ENCODE results near the gene SREBF1. TPM values are rescaled to one million over a fixed set of nuclear protein-coding genes. Genes with fewer than 3 reads are reported as not detected.

The SREBF1 gene
- total RNA-seq, 1 donor from 2014 or later: 81.2 TPM

- Mint-ChIP-seq H3K36me3 (peaks cover 4% of the 10 kb centered on the region), H3K9me3 (no peaks in the 10 kb centered on the region), H3K4me1 (ENCODE audit: unreplicated experiment) (peaks cover 50% of the 10 kb centered on the region), H3K27me3 (no peaks in the 10 kb centered on the region), H3K27ac (peak overlapping the region; percentile 95), H3K4me3 (peak overlapping the region; percentile 84)
- TF ChIP-seq CTCF (conservative IDR thresholded peaks at IDR 0.05): no peak
- DNase-seq (ENCODE audit: extremely low spot score, unreplicated experiment): peak; percentile 90
Measured at GRCh38 chr17:17823433-17824118, 13.2 kb downstream of the SREBF1 start.

GRCh38 chr17:17822616-17823015 is 14.2 kb downstream of the SREBF1 start:
- Mint-ChIP-seq H3K9me3 (no peaks in the 10 kb centered on the region), H3K4me1 (ENCODE audit: unreplicated experiment) (peaks cover 52% of the 10 kb centered on the region), H3K36me3 (peaks cover 4% of the 10 kb centered on the region), H3K4me3 (peak overlapping the region; percentile 68), H3K27me3 (no peaks in the 10 kb centered on the region), H3K27ac (peak overlapping the region; percentile 46)
- no peak for TF ChIP-seq CTCF (conservative IDR thresholded peaks at IDR 0.05)
- no peak for DNase-seq (ENCODE audit: extremely low spot score, unreplicated experiment)

GRCh38 chr17:17822189-17822588 is 14.6 kb downstream of the SREBF1 start:
- Mint-ChIP-seq H3K4me3 (peak overlapping the region; percentile 68), H3K9me3 (no peaks in the 10 kb centered on the region), H3K4me1 (ENCODE audit: unreplicated experiment) (peaks cover 52% of the 10 kb centered on the region), H3K27me3 (no peaks in the 10 kb centered on the region), H3K27ac (peak overlapping the region; percentile 46), H3K36me3 (peaks cover 4% of the 10 kb centered on the region)
- TF ChIP-seq CTCF (conservative IDR thresholded peaks at IDR 0.05): no peak
- DNase-seq (ENCODE audit: extremely low spot score, unreplicated experiment): no peak

GRCh38 chr17:17820463-17821158 is 16.2 kb downstream of the SREBF1 start:
- H3K4me1 Mint-ChIP-seq (ENCODE audit: unreplicated experiment): peaks cover 40% of the 10 kb centered on the region

GRCh38 chr17:17820046-17820445 is 16.7 kb downstream of the SREBF1 start:
- peaks cover 39% of the 10 kb centered on the region for H3K4me1 Mint-ChIP-seq (ENCODE audit: unreplicated experiment)

More at GRCh38 chr17:17820463-17821158, 16.2 kb downstream of the SREBF1 start:
- Mint-ChIP-seq H3K27ac (peak overlapping the region; percentile 64), H3K36me3 (no peaks in the 10 kb centered on the region), H3K27me3 (no peaks in the 10 kb centered on the region), H3K9me3 (no peaks in the 10 kb centered on the region), H3K4me3 (no peak overlapping the region)
- TF ChIP-seq CTCF (conservative IDR thresholded peaks at IDR 0.05): no peak
- DNase-seq (ENCODE audit: extremely low spot score, unreplicated experiment): no peak

More at GRCh38 chr17:17820046-17820445, 16.7 kb downstream of the SREBF1 start:
- Mint-ChIP-seq H3K27ac (peak overlapping the region; percentile 82), H3K27me3 (no peaks in the 10 kb centered on the region), H3K36me3 (no peaks in the 10 kb centered on the region), H3K4me3 (no peak overlapping the region), H3K9me3 (no peaks in the 10 kb centered on the region)
- no peak for DNase-seq (ENCODE audit: extremely low spot score, unreplicated experiment)
- TF ChIP-seq CTCF (conservative IDR thresholded peaks at IDR 0.05): no peak
